HG02588 (cell line): ENCODE measurements around the gene DNAJB11.
"Not testable (repeated sequence)": the region's sequence is repeated elsewhere in the genome, so short reads cannot be mapped to it uniquely, and the experiment has no call there.

Experiments
- ATAC-seq: cut with Tn5 transposase; IDR thresholded peaks from one replicate; pipeline ENCODE4 v1.9.1; 2021; ENCODE audit warnings: mild to moderate bottlenecking, moderate library complexity; ENCODE audit not compliant: unreplicated experiment

Gene DNAJB11

GRCh38 chr3:186570096-186570940 is at the start of gene DNAJB11:
DNAJB11 (plus strand) TSS chr3:186570720; CDS start chr3:186570898, 178 bp downstream.
- peak; percentile 85 for ATAC-seq

GRCh38 chr3:186520957-186521842 is 49.3 kb upstream of the DNAJB11 start:
- ATAC-seq, result peak; percentile 64

GRCh38 chr3:186523022-186523421 is 47.5 kb upstream of the DNAJB11 start:
- no peak for ATAC-seq

- ATAC-seq, result no peak
Observed at GRCh38 chr3:186523434-186523833, 47.1 kb upstream of the DNAJB11 start.

- no peak for ATAC-seq
Observed at GRCh38 chr3:186524616-186525015, 45.9 kb upstream of the DNAJB11 start.

- peak; percentile 31 for ATAC-seq
Observed at GRCh38 chr3:186525369-186526255, 44.9 kb upstream of the DNAJB11 start.

GRCh38 chr3:186526256-186526606 is 44.3 kb upstream of the DNAJB11 start:
- peak; percentile 36 for ATAC-seq

GRCh38 chr3:186529201-186529999 is 41.1 kb upstream of the DNAJB11 start:
- no peak for ATAC-seq

- no peak for ATAC-seq
Observed at GRCh38 chr3:186530415-186530814, 40.1 kb upstream of the DNAJB11 start.

GRCh38 chr3:186531694-186532093 is 38.8 kb upstream of the DNAJB11 start:
- not testable (repeated sequence) for ATAC-seq

GRCh38 chr3:186532598-186533072 is 37.9 kb upstream of the DNAJB11 start:
- peak; percentile 46 for ATAC-seq

- peak; percentile 73 for ATAC-seq
Observed at GRCh38 chr3:186534113-186534669, 36.3 kb upstream of the DNAJB11 start.

- no peak for ATAC-seq
Observed at GRCh38 chr3:186536883-186537844, 33.4 kb upstream of the DNAJB11 start.

- ATAC-seq, result peak; percentile 35
Observed at GRCh38 chr3:186538779-186539178, 31.7 kb upstream of the DNAJB11 start.

- no peak for ATAC-seq
Observed at GRCh38 chr3:186540221-186540834, 30.2 kb upstream of the DNAJB11 start.

- ATAC-seq, result no peak
Observed at GRCh38 chr3:186540835-186541226, 29.7 kb upstream of the DNAJB11 start.

GRCh38 chr3:186544281-186544680 is 26.2 kb upstream of the DNAJB11 start, which contains the start of gene CRYGS:
CRYGS (minus strand) TSS chr3:186544380; CDS start chr3:186544326, 54 bp downstream.
- no peak for ATAC-seq

GRCh38 chr3:186549497-186549896 is 21.0 kb upstream of the DNAJB11 start:
- no peak for ATAC-seq
